DOHH2 (cell line): Measurements from ENCODE around the gene GCLC.

Source experiments
- EZH2phosphoT487 ChIP-seq: fragments of 200-600 bp; sonication (generic); IDR thresholded peaks from 2 replicates; pipeline ENCODE4 v1.6.1; 2017; ENCODE audit warnings: borderline replicate concordance, mild to moderate bottlenecking, antibody characterized with exemption, low read length, moderate library complexity, mixed read lengths
- TF ChIP-seq, protein P1 (sequence below): fragments of 200-600 bp; sonication (generic); IDR thresholded peaks from one replicate; pipeline ENCODE4 v1.5.1; 2014; ENCODE audit warnings: antibody characterized with exemption, mild to moderate bottlenecking, low read depth, low read length; ENCODE audit not compliant: poor library complexity, severe bottlenecking

DNA sequence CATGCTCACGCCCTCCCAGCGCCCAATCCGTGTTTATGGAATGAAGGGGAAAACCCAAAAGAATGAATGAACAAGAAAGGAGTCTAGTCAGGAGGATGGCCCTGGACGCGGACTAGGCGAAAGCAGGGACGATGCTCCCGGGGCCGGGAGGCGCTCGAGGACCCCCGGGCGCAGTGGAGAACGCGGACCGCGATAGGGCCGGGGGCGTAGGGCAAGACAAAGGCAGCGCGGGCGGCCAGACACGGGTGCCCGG lies 758 bp downstream of the GCLC start:
- TF ChIP-seq, protein P1, sequence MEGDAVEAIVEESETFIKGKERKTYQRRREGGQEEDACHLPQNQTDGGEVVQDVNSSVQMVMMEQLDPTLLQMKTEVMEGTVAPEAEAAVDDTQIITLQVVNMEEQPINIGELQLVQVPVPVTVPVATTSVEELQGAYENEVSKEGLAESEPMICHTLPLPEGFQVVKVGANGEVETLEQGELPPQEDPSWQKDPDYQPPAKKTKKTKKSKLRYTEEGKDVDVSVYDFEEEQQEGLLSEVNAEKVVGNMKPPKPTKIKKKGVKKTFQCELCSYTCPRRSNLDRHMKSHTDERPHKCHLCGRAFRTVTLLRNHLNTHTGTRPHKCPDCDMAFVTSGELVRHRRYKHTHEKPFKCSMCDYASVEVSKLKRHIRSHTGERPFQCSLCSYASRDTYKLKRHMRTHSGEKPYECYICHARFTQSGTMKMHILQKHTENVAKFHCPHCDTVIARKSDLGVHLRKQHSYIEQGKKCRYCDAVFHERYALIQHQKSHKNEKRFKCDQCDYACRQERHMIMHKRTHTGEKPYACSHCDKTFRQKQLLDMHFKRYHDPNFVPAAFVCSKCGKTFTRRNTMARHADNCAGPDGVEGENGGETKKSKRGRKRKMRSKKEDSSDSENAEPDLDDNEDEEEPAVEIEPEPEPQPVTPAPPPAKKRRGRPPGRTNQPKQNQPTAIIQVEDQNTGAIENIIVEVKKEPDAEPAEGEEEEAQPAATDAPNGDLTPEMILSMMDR: no peak
- no peak for TF ChIP-seq EZH2phosphoT487
